ENCODE data around the gene SNRPA. TPM values are rescaled to one million over a fixed set of nuclear protein-coding genes. Genes with fewer than 3 reads are reported as not detected.

Gene SNRPA
- polyA plus RNA-seq, 1 donor (not counting 4 experiments of a cell fraction or from before 2014, with no cell fraction given), result 93.4 TPM

GRCh38 chr19:40808021-40808325, 57.0 kb downstream of the SNRPA start:
- Histone ChIP-seq H3K4me1 (ENCODE audit: control insufficient read depth, extremely low read depth, insufficient read depth, low read length) (peaks cover 44% of the 10 kb centered on the region), H3K4me2 (ENCODE audit: control insufficient read depth, extremely low read depth, insufficient read depth, low read depth, low read length) (no peak overlapping the region), H3K9ac (ENCODE audit: control insufficient read depth, extremely low read depth, insufficient read depth, low read length) (no peak overlapping the region), H3K79me2 (ENCODE audit: control insufficient read depth, insufficient read depth, low read length) (peaks cover 39% of the 10 kb centered on the region), H4K20me1 (ENCODE audit: control insufficient read depth, extremely low read depth, insufficient read depth, low read length) (peaks cover 30% of the 10 kb centered on the region), H3K27ac (ENCODE audit: control insufficient read depth, insufficient read depth, low read length) (no peak overlapping the region), H3K4me3 (ENCODE audit: control insufficient read depth in 2 of 3, extremely low read depth in 1 of 3, insufficient read depth in 2 of 3, low read depth in 1 of 3, low read length in 3 of 3) (no peak overlapping the region), H3K9me1 (ENCODE audit: control insufficient read depth, extremely low read depth, insufficient read depth, low read length) (no peaks in the 10 kb centered on the region), H3K36me3 (ENCODE audit: control insufficient read depth in 2 of 2, extremely low read depth in 1 of 2, insufficient read depth in 2 of 2, low read length in 2 of 2) (peaks cover 30 to 31% of the 10 kb centered on the region in 2 experiments), H2AFZ (ENCODE audit: control insufficient read depth, low read length) (no peak overlapping the region), H3K27me3 (ENCODE audit: control insufficient read depth, extremely low read depth, insufficient read depth, low read length) (no peaks in the 10 kb centered on the region), H3K9me3 (ENCODE audit: control insufficient read depth, low read depth, low read length) (no peaks in the 10 kb centered on the region)
- no peak for DNase-seq (ENCODE audit: low read depth, low spot score)
- TF ChIP-seq EZH2 (IDR thresholded peaks at IDR 0.05; ENCODE audit: low read length), result no peak
- TF ChIP-seq CTCF (optimal IDR thresholded peaks at IDR 0.05 in 1 of 3, IDR thresholded peaks at IDR 0.05 in 1 of 3, conservative IDR thresholded peaks at IDR 0.05 in 1 of 3; ENCODE audit: extremely low read depth in 1 of 3, insufficient read depth in 2 of 3, low read length in 3 of 3), result no peak
- dilution Hi-C loops (cut with MboI; ENCODE audit: extremely low pct_ligation_motif_present, low sequenced_read_pairs), result no loop called here
- no peak for FAIRE-seq

- H3K36me3 ChIP-seq (ENCODE audit: control insufficient read depth in 2 of 2, extremely low read depth in 1 of 2, insufficient read depth in 2 of 2, low read length in 2 of 2), result peaks cover 26 to 29% of the 10 kb centered on the region in 2 experiments
- peaks cover 41% of the 10 kb centered on the region for H3K4me1 ChIP-seq (ENCODE audit: control insufficient read depth, extremely low read depth, insufficient read depth, low read length)
- peaks cover 34% of the 10 kb centered on the region for H3K79me2 ChIP-seq (ENCODE audit: control insufficient read depth, insufficient read depth, low read length)
- TF ChIP-seq EZH2 (IDR thresholded peaks at IDR 0.05; ENCODE audit: low read length) (no peak), CTCF (optimal IDR thresholded peaks at IDR 0.05 in 1 of 3, IDR thresholded peaks at IDR 0.05 in 1 of 3, conservative IDR thresholded peaks at IDR 0.05 in 1 of 3; ENCODE audit: extremely low read depth in 1 of 3, insufficient read depth in 2 of 3, low read length in 3 of 3) (no peak)
- H2AFZ ChIP-seq (ENCODE audit: control insufficient read depth, low read length), result no peak overlapping the region
- no peak overlapping the region for H3K9ac ChIP-seq (ENCODE audit: control insufficient read depth, extremely low read depth, insufficient read depth, low read length)
- H4K20me1 ChIP-seq (ENCODE audit: control insufficient read depth, extremely low read depth, insufficient read depth, low read length), result peaks cover 25% of the 10 kb centered on the region
- no peaks in the 10 kb centered on the region for H3K9me3 ChIP-seq (ENCODE audit: control insufficient read depth, low read depth, low read length)
- FAIRE-seq, result no peak
- no peak for DNase-seq (ENCODE audit: low read depth, low spot score)
- no peaks in the 10 kb centered on the region for H3K27me3 ChIP-seq (ENCODE audit: control insufficient read depth, extremely low read depth, insufficient read depth, low read length)
- H3K27ac ChIP-seq (ENCODE audit: control insufficient read depth, insufficient read depth, low read length), result no peak overlapping the region
- H3K4me3 ChIP-seq (ENCODE audit: control insufficient read depth in 2 of 3, extremely low read depth in 1 of 3, insufficient read depth in 2 of 3, low read depth in 1 of 3, low read length in 3 of 3), result no peak overlapping the region
- no peaks in the 10 kb centered on the region for H3K9me1 ChIP-seq (ENCODE audit: control insufficient read depth, extremely low read depth, insufficient read depth, low read length)
- dilution Hi-C loops (cut with MboI; ENCODE audit: extremely low pct_ligation_motif_present, low sequenced_read_pairs), result no loop called here
- no peak overlapping the region for H3K4me2 ChIP-seq (ENCODE audit: control insufficient read depth, extremely low read depth, insufficient read depth, low read depth, low read length)
Observed at GRCh38 chr19:40808497-40808896, 57.5 kb downstream of the SNRPA start.

Measured in keratinocyte (primary cell).